Measurements from ENCODE around the gene SDCCAG8.

Gene SDCCAG8

GRCh38 chr1:243273945-243274344 is 18.1 kb downstream of the SDCCAG8 start:
- TF ChIP-seq CTCF (IDR thresholded peaks at IDR 0.05; ENCODE audit: low read depth, low read length, missing control alignments), result no peak
- DNase-seq (ENCODE audit: extremely low read depth, low read depth), result no peak
- no peak overlapping the region for H3K4me3 ChIP-seq (replicated peaks; ENCODE audit: low read depth, low read length)

GRCh38 chr1:243275316-243275715 is 19.5 kb downstream of the SDCCAG8 start:
- TF ChIP-seq CTCF (IDR thresholded peaks at IDR 0.05; ENCODE audit: low read depth, low read length, missing control alignments), result no peak
- H3K4me3 ChIP-seq (replicated peaks; ENCODE audit: low read depth, low read length), result no peak overlapping the region
- DNase-seq (ENCODE audit: extremely low read depth, low read depth), result no peak

GRCh38 chr1:243280571-243281129 is 24.8 kb downstream of the SDCCAG8 start:
- H3K4me3 ChIP-seq (replicated peaks; ENCODE audit: low read depth, low read length), result no peak overlapping the region
- no peak for DNase-seq (ENCODE audit: extremely low read depth, low read depth)
- TF ChIP-seq CTCF (IDR thresholded peaks at IDR 0.05; ENCODE audit: low read depth, low read length, missing control alignments), result no peak

- TF ChIP-seq CTCF (IDR thresholded peaks at IDR 0.05; ENCODE audit: low read depth, low read length, missing control alignments), result no peak
- H3K4me3 ChIP-seq (replicated peaks; ENCODE audit: low read depth, low read length), result no peak overlapping the region
- no peak for DNase-seq (ENCODE audit: extremely low read depth, low read depth)
Measured at GRCh38 chr1:243281672-243282071, 25.8 kb downstream of the SDCCAG8 start.

GRCh38 chr1:243286409-243287122 is 30.7 kb downstream of the SDCCAG8 start:
- H3K4me3 ChIP-seq (replicated peaks; ENCODE audit: low read depth, low read length), result no peak overlapping the region
- no peak for DNase-seq (ENCODE audit: extremely low read depth, low read depth)

GRCh38 chr1:243287123-243287460 is 31.3 kb downstream of the SDCCAG8 start:
- no peak for TF ChIP-seq CTCF (IDR thresholded peaks at IDR 0.05; ENCODE audit: low read depth, low read length, missing control alignments)
- H3K4me3 ChIP-seq (replicated peaks; ENCODE audit: low read depth, low read length), result no peak overlapping the region
- no peak for DNase-seq (ENCODE audit: extremely low read depth, low read depth)

More at GRCh38 chr1:243286409-243287122, 30.7 kb downstream of the SDCCAG8 start:
- no peak for TF ChIP-seq CTCF (IDR thresholded peaks at IDR 0.05; ENCODE audit: low read depth, low read length, missing control alignments)

Data from HFF-Myc (cell line).